ELF-1 (cell line): ENCODE data around the gene VWA8.

Source experiments
- DNase-seq: peaks from one replicate; pipeline ENCODE4 v3.0.0-alpha.2; 2016; ENCODE audit warnings: low read depth, low spot score

Gene VWA8

GRCh38 chr13:41691274-41691673 lies 269.6 kb downstream of the VWA8 start:
- DNase-seq = no peak

GRCh38 chr13:41682766-41683165 lies 278.1 kb downstream of the VWA8 start:
- no peak for DNase-seq

GRCh38 chr13:41682001-41682400 lies 278.9 kb downstream of the VWA8 start:
- DNase-seq = no peak

GRCh38 chr13:41681587-41681986 lies 279.3 kb downstream of the VWA8 start:
- no peak for DNase-seq

GRCh38 chr13:41680900-41681299 lies 280.0 kb downstream of the VWA8 start:
- DNase-seq = no peak

GRCh38 chr13:41678848-41679247 lies 282.1 kb downstream of the VWA8 start:
- DNase-seq = no peak

- no peak for DNase-seq
Observed at GRCh38 chr13:41678249-41678648, 282.7 kb downstream of the VWA8 start.

- no peak for DNase-seq
Observed at GRCh38 chr13:41675306-41675705, 285.6 kb downstream of the VWA8 start.

- no peak for DNase-seq
Observed at GRCh38 chr13:41674246-41674645, 286.7 kb downstream of the VWA8 start.

GRCh38 chr13:41673640-41674039 lies 287.3 kb downstream of the VWA8 start:
- no peak for DNase-seq

GRCh38 chr13:41670873-41671443 lies 290.0 kb downstream of the VWA8 start:
- no peak for DNase-seq

- peak; percentile 75 for DNase-seq
Observed at GRCh38 chr13:41668130-41668757, 292.7 kb downstream of the VWA8 start.

GRCh38 chr13:41666644-41667043 lies 294.3 kb downstream of the VWA8 start:
- no peak for DNase-seq

- DNase-seq = no peak
Observed at GRCh38 chr13:41660411-41660810, 300.5 kb downstream of the VWA8 start.

- DNase-seq = no peak
Observed at GRCh38 chr13:41658057-41658661, 302.8 kb downstream of the VWA8 start.

GRCh38 chr13:41655997-41656396 lies 304.9 kb downstream of the VWA8 start:
- DNase-seq = no peak

GRCh38 chr13:41654796-41655195 lies 306.1 kb downstream of the VWA8 start:
- no peak for DNase-seq

- no peak for DNase-seq
Observed at GRCh38 chr13:41652735-41653361, 308.1 kb downstream of the VWA8 start.

GRCh38 chr13:41651413-41652058 lies 309.4 kb downstream of the VWA8 start:
- DNase-seq = no peak

GRCh38 chr13:41650706-41651105 lies 310.2 kb downstream of the VWA8 start:
- DNase-seq = no peak

- DNase-seq = no peak
Observed at GRCh38 chr13:41649659-41650058, 311.2 kb downstream of the VWA8 start.

- DNase-seq = no peak
Observed at GRCh38 chr13:41648314-41648935, 312.5 kb downstream of the VWA8 start.
